GM12873 (cell line): Measurements from ENCODE around the gene REG1B.

ENCODE experiments used
- CTCF ChIP-seq: IDR thresholded peaks from 2 replicates; pipeline ENCODE4 v1.5.1; 2012; ENCODE audit warnings: low read depth, mild to moderate bottlenecking, moderate library complexity, low read length, control low read depth; ENCODE audit not compliant: insufficient read depth; ENCODE audit errors: missing control alignments

Gene REG1B

DNA sequence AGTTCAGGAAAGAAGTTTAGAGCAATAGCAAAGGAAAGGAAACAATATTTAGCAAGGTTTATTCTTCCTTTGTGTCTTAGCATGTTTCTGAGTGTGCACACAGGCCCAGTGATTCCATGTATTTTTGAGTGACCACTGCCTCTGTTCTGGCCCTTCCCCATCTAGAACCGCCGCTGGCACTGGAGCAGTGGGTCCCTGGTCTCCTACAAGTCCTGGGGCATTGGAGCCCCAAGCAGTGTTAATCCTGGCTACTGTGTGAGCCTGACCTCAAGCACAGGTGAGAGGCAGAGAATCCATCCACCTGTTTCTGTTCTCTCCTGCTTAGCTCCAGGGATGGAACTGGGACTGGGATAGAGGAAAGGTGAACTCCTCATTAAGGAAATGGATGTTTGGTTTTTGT is 34.9 kb upstream of the REG1B start:
- no peak for TF ChIP-seq CTCF

DNA sequence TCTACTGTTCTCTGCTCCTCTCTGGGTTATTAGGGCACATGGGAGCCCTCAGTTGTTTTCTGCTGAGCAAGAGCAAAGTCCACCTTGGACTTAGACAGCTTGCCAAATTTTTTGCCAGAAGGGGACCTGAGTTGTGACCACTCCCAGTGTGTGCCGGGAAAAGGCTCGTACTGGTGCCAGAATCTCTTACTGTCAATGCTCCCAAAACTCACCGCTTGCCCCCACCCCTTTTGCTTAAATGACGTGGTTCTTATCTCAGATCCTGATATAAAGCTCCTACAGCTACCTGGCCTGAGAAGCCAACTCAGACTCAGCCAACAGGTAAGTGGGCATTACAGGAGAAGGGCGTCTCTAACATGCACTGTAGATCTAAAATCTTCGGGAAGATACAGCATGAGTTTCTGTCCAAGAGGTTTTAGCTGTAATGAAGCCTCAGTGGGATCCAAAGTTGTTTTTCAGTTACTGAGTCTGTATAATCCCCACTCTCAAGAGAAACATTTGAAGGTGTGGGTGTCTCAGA is 32.5 kb upstream of the REG1B start, which contains the start of gene REG1A:
Gene REG1A, plus strand, starts transcription at position 295 of the 520 bp plus-strand sequence. CDS start 374 bp downstream, outside the sequence.
- TF ChIP-seq CTCF = no peak

- no peak for TF ChIP-seq CTCF
Measured at GRCh38 chr2:79116997-79117928, 29.5 kb upstream of the REG1B start.

DNA sequence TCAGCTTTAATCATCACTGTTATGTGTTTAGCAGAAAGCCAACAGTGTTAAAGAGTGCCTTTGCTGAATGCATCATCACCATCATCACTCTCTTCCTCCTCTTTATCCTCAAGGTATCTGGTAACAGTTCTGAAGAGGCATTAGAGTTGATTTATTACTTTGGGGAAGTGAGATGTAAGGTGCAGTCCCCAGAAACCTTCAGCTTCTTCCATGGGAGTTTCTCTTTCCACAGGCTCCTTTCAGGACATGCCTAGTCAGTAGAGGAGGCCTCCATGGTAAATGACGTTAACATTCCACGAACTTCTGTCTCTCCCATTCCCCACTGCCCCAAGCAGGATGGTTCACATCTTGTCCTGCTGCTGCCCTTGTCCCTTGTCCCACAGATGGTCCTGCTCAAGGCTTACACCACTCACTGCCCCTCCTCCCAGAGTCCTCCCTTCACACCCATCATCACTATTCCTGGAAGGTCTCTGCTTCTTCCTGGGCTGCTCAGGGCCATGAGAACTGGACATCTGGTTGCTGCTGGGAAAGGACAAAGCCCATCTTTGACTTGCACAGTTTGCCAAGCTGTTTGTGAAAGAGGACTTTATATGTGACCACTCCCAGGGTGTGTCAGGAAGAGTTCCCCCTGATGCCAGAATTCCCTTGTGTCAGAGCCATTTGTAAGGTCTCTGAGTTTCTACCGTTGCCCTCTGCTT is 27.2 kb upstream of the REG1B start:
- no peak for TF ChIP-seq CTCF

GRCh38 chr2:79112269-79112668 is 24.5 kb upstream of the REG1B start:
- TF ChIP-seq CTCF = no peak

DNA sequence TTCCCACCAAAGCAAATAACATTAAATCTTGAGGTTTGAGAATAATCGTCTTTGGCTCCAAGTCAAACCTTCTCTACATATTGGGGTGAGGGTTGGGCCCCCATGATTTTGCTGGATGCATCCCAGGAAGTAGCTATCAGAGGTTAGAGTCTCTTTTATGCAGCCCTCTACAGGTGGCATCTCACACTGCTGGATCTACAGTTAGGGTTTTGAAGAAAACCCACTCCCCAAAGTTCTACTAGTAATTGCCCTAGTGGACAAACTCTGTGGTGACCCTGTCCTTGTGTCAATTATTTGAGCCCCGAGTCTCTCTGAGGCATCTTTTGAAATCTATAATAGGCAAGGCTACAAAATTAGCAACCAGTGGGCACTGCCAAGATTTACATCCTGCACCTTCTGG is 17.5 kb upstream of the REG1B start:
- no peak for TF ChIP-seq CTCF

- no peak for TF ChIP-seq CTCF
Measured at GRCh38 chr2:79103214-79103613, 15.4 kb upstream of the REG1B start.
